Upper lobe of right lung (tissue), 1 donor: ENCODE data around the gene MEIS2. TPM values are rescaled to one million over a fixed set of nuclear protein-coding genes. Genes with fewer than 3 reads are reported as not detected.

ENCODE experiments used
- ATAC-seq: fragments of 200-7000 bp; cut with Tn5 transposase; one replicate; pipeline ENCODE4 v1.9.1; 2020; ENCODE audit warnings: mild to moderate bottlenecking, moderate library complexity
- DNase-seq: peaks from one replicate; pipeline ENCODE4 v3.0.0-alpha.2; 2020
- H3K27ac ChIP-seq: fragments of 200-600 bp; one replicate; pipeline ENCODE4 v1.8.0; 2022
- H3K27me3 ChIP-seq: fragments of 200-600 bp; one replicate; pipeline ENCODE4 v1.8.0; 2022; ENCODE audit warnings: mild to moderate bottlenecking
- H3K36me3 ChIP-seq: fragments of 200-600 bp; one replicate; pipeline ENCODE4 v1.8.0; 2022
- H3K4me1 ChIP-seq: fragments of 200-600 bp; one replicate; pipeline ENCODE4 v1.8.0; 2022
- H3K4me3 ChIP-seq: fragments of 200-600 bp; one replicate; pipeline ENCODE4 v1.8.0; 2022; ENCODE audit warnings: mild to moderate bottlenecking
- H3K9me3 ChIP-seq: fragments of 200-600 bp; one replicate; pipeline ENCODE4 v1.8.0; 2022
- CTCF ChIP-seq: fragments of 200-600 bp; IDR thresholded peaks from one replicate; pipeline ENCODE4 v1.8.0; 2022; ENCODE audit warnings: antibody characterized with exemption
- intact Hi-C: fragments of 100-400 bp; cut with DNase I; formaldehyde crosslinking; loops from one replicate; pipeline ENCODE4 v1.11.0; 2022
- long read RNA-seq: library from polyadenylated mRNA; unstranded; transcript quantifications from one replicate; pipeline ENCODE4 v2.0.0, GENCODE V29; 2021
- total RNA-seq: library from RNA; stranded (reverse); fragmentation: NEBNext Ultra II Directional; extraction: Animal tissue kit (Norgen Biotek cat#: 25700); gene quantifications from one replicate; pipeline ENCODE4 v1.2.1, GENCODE V29; 2021
- donor health status: DM: no; HTN: yes; CAD: no; lungs with severe emphysema.

The MEIS2 gene
- 26.7 TPM for total RNA-seq
- long read RNA-seq, full-length matches to known transcripts = 5 of 22 reads
- long read RNA-seq, partial matches to known transcripts = 7 of 22 reads
- long read RNA-seq, other reads (novel, unspliced or antisense) = 10 of 22 reads

DNA sequence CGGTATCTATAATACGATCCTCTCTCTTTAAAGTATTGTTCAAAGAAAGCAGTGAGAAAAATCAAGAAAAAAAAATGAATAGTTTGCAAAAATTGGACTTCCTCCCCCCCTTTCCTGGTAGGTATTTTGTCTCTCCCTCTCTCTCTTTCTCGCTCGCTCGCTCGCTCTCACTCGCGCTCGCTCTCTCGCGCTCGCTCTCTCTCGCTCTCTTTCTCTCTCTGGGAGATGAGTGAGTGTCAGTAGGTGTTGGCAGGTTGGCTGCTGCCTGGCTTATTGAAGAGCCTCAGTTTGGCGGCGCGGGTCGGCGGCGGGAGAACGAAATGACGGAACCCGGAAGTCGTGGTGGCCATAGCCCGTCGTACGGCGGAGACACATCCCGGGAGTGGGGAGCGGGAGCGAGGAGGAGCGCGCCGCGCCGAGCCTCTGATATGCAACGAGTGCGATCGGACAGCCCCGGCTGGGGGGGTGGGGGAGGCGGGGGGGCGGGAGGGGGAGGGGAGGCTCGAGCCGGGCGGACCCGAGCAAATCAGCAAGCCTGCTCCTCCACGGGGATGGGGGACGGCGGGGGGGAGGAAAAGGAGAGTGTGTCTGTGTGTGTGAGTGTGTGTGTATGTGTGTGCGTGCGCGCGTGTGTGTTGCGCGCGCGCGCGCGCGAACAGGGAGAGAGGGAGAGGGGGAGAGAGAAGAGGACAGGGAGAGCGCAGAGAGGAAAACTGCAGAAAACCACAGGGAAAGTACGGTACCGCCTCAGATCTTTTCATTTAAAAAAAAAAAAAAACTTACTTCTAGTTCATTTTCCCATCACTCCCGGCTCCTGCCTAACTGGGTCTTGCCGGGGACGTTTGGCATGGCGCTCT is at the start of gene MEIS2:
TSS of gene MEIS2 (minus strand) at position 441 of the 857 bp plus-strand sequence. CDS start 1,083 bp downstream, outside the sequence.
- Histone ChIP-seq H3K4me1 (peaks cover 4% of the 10 kb centered on the region), H3K27me3 (peaks cover 7% of the 10 kb centered on the region), H3K36me3 (no peaks in the 10 kb centered on the region), H3K27ac (peak within 1 kb of the TSS; percentile 87), H3K4me3 (peak within 1 kb of the TSS; percentile 76), H3K9me3 (no peaks in the 10 kb centered on the region)
- TF ChIP-seq CTCF = no peak
- intact Hi-C loops = no loop called here
- peak; percentile 83 for ATAC-seq
- DNase-seq = peak; percentile 94

DNA sequence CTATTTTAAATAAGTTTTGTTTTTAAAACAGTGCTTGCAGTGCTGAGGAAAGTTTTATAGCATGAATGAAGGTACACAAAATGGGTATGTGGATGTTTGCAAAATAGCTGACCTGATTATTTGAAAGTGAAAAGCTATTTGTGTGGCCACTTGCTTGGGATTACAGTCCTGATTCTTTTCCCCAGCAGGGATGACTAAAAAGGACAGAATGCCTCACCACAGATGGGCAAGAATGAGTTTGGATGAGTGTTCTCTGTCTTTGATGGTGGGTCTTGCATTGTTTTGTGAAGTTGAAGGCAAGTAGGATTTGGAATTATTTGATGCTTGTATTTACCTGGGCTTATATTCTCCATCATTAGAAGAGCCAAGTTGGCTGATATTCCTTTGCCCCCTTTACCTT is 48.8 kb upstream of the MEIS2 start:
- Histone ChIP-seq H3K27me3 (no peaks in the 10 kb centered on the region), H3K27ac (no peak overlapping the region), H3K4me1 (no peaks in the 10 kb centered on the region), H3K9me3 (no peaks in the 10 kb centered on the region), H3K36me3 (no peaks in the 10 kb centered on the region), H3K4me3 (no peak overlapping the region)
- no peak for DNase-seq
- intact Hi-C loops = no loop called here
- ATAC-seq = no peak
- TF ChIP-seq CTCF = no peak

DNA sequence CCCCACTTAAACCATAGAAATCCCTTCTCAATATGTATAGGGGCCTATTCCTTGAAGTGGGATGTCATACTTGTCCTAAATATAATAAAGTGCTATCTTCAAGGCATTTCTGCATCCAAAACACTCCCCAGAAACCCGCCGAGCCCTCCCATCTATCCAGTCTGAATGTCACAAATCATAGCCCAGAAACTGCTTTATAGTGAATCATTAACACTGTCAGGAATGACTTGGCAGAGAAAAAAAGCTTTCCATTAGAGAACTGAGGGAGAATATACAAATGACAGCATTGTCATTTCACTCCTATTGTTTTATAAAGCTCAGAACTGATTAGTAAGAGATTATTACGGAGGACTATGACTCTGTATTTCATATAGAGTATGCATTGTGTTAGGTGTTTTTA is 48.4 kb upstream of the MEIS2 start:
- H3K27ac ChIP-seq = no peak overlapping the region
- ATAC-seq = no peak
- H3K27me3 ChIP-seq = no peaks in the 10 kb centered on the region
- no peaks in the 10 kb centered on the region for H3K9me3 ChIP-seq
- intact Hi-C loops = no loop called here
- H3K4me1 ChIP-seq = no peaks in the 10 kb centered on the region
- H3K4me3 ChIP-seq = no peak overlapping the region
- H3K36me3 ChIP-seq = no peaks in the 10 kb centered on the region
- TF ChIP-seq CTCF = no peak
- DNase-seq = no peak

DNA sequence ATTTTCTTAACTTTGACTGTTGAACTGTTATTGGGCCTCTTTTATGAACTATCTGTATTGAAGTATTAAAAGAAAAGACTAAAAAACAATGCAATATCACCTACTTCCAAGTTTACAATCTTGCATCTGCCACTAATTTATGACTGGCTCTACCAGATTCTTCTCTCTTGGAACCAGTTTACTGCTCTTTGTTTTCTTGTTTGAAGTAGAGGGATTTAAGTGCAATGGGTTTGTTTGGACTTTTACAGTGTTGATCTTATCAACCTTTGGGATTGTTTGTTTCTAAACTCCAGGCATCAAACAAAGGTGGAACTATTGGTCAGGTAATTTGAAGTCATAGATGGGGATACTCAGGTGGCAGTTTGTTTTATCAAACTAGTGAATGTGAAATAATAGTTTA is 43.0 kb upstream of the MEIS2 start:
- H3K4me1 ChIP-seq = no peaks in the 10 kb centered on the region
- no peak overlapping the region for H3K4me3 ChIP-seq
- intact Hi-C loops = no loop called here
- no peak overlapping the region for H3K27ac ChIP-seq
- ATAC-seq (no peak), DNase-seq (no peak)
- no peak for TF ChIP-seq CTCF
- H3K9me3 ChIP-seq = no peaks in the 10 kb centered on the region
- H3K27me3 ChIP-seq = peaks cover 6% of the 10 kb centered on the region
- H3K36me3 ChIP-seq = no peaks in the 10 kb centered on the region

DNA sequence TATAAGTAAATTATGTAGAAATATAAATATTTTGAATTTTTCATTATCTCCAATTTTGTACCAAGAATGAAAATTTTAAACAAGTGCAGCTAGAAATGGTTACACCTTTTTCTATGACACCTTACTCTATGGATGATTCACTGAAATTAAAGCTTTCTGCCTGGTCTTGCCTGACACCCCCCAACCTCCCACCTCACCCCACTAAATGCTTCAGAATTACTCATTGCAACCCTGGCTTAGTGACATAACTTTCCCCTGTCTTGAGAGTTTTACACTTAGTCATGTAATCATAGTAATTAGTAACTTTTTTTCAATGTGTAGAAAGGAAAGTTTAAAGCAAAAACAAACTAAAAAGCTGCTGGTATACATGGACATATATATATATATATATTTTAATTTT is 42.0 kb upstream of the MEIS2 start:
- no peak for ATAC-seq
- Histone ChIP-seq H3K27ac (no peak overlapping the region), H3K27me3 (peaks cover 6% of the 10 kb centered on the region), H3K4me3 (no peak overlapping the region), H3K9me3 (no peaks in the 10 kb centered on the region), H3K36me3 (no peaks in the 10 kb centered on the region), H3K4me1 (no peaks in the 10 kb centered on the region)
- DNase-seq = no peak
- intact Hi-C loops = no loop called here
- TF ChIP-seq CTCF = no peak
